Panc1 (cell line): Measurements from ENCODE around the gene CEP44.

ENCODE experiments used
- POLR2AphosphoS5 ChIP-seq: IDR thresholded peaks from 2 replicates; pipeline ENCODE4 v1.6.1; 2012; ENCODE audit warnings: mild to moderate bottlenecking, low read depth, low read length, moderate library complexity
- REST ChIP-seq, 2 experiments: IDR thresholded peaks; 2 replicates each; pipeline ENCODE4 v1.6.1; 2011 to 2012; ENCODE audit warnings: low read depth in 2 of 2, control low read depth in 1 of 2, low read length in 1 of 2, mild to moderate bottlenecking in 1 of 2, moderate library complexity in 1 of 2; ENCODE audit not compliant: insufficient read depth in 1 of 2
- SIN3A ChIP-seq: IDR thresholded peaks from 2 replicates; pipeline ENCODE4 v1.6.1; 2012; ENCODE audit warnings: low read depth, mild to moderate bottlenecking, low read length, moderate library complexity, borderline replicate concordance; ENCODE audit not compliant: insufficient read depth
- TCF7L2 ChIP-seq: IDR thresholded peaks from 2 replicates; pipeline ENCODE4 v1.6.1; 2011; ENCODE audit warnings: mild to moderate bottlenecking, low read depth, low read length, inconsistent platforms
- TF ChIP-seq, protein P1 (sequence below): fragments of 450-650 bp; IDR thresholded peaks from 2 replicates; pipeline ENCODE4 v1.5.1; 2017; ENCODE audit warnings: mild to moderate bottlenecking

DNA sequence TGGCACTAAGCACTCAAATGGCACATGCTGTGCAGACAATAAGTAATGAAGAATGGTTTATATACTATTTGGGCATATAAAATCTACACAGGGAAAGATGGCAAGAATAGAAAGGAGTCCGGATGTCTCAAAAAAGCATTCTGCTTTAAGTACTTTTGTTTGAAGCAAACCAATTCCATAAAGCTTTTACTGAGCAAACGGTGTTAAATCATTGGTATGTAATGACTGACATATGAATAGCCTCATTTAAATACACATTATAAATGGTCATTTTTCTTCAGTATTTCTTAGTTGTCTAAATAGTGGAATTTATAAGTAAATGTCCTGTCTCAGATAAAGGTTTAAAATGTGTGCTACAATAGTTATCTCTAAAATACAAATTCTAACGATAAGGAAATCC, 6.3 kb upstream of the CEP44 start:
- TF ChIP-seq, protein P1, sequence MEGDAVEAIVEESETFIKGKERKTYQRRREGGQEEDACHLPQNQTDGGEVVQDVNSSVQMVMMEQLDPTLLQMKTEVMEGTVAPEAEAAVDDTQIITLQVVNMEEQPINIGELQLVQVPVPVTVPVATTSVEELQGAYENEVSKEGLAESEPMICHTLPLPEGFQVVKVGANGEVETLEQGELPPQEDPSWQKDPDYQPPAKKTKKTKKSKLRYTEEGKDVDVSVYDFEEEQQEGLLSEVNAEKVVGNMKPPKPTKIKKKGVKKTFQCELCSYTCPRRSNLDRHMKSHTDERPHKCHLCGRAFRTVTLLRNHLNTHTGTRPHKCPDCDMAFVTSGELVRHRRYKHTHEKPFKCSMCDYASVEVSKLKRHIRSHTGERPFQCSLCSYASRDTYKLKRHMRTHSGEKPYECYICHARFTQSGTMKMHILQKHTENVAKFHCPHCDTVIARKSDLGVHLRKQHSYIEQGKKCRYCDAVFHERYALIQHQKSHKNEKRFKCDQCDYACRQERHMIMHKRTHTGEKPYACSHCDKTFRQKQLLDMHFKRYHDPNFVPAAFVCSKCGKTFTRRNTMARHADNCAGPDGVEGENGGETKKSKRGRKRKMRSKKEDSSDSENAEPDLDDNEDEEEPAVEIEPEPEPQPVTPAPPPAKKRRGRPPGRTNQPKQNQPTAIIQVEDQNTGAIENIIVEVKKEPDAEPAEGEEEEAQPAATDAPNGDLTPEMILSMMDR, result no peak
- no peak for TF ChIP-seq POLR2AphosphoS5
- no peak for TF ChIP-seq REST (IDR thresholded peaks at IDR 0.05; ENCODE audit: insufficient read depth in 1 of 2, low read depth in 2 of 2, low read length in 1 of 2)
- no peak for TF ChIP-seq TCF7L2
- no peak for TF ChIP-seq SIN3A
